ENCODE data around the gene FAM118A.

GRCh38 chr22:45329530-45329936 is 19.8 kb downstream of the FAM118A start:
- TF ChIP-seq POLR2A (IDR thresholded peaks at IDR 0.05; ENCODE audit: control extremely low read depth in 1 of 2, low read depth in 2 of 2, low read length in 2 of 2) (no peak), RFX5 (IDR thresholded peaks at IDR 0.05; ENCODE audit: borderline replicate concordance, low read depth, low read length) (no peak), EP300 (IDR thresholded peaks at IDR 0.05; ENCODE audit: borderline replicate concordance in 1 of 2, low read depth in 2 of 2, low read length in 2 of 2) (no peak), SIN3A (conservative IDR thresholded peaks at IDR 0.05 in 1 of 2, IDR thresholded peaks at IDR 0.05 in 1 of 2; ENCODE audit: low read depth in 1 of 2, low read length in 2 of 2) (no peak), JUND (IDR thresholded peaks at IDR 0.05; ENCODE audit: low read length) (no peak), POLR2AphosphoS5 (IDR thresholded peaks at IDR 0.05; ENCODE audit: low read depth, low read length) (no peak), E2F6 (IDR thresholded peaks at IDR 0.05) (no peak), TAF1 (IDR thresholded peaks at IDR 0.05; ENCODE audit: low read depth, low read length) (no peak), HDAC2 (IDR thresholded peaks at IDR 0.05; ENCODE audit: borderline replicate concordance in 1 of 2, low read depth in 2 of 2, low read length in 2 of 2) (no peak), CHD2 (IDR thresholded peaks at IDR 0.05; ENCODE audit: low read length) (no peak), TEAD4 (IDR thresholded peaks at IDR 0.05; ENCODE audit: low read depth, low read length) (no peak)
